ENCODE data around the gene FAM135A. TPM values are rescaled to one million over a fixed set of nuclear protein-coding genes. Genes with fewer than 3 reads are reported as not detected.
"Not testable (repeated sequence)": the region's sequence is repeated elsewhere in the genome, so short reads cannot be mapped to it uniquely, and the experiment has no call there.

The FAM135A gene
- total RNA-seq, 1 donor = 21.0 TPM

DNA sequence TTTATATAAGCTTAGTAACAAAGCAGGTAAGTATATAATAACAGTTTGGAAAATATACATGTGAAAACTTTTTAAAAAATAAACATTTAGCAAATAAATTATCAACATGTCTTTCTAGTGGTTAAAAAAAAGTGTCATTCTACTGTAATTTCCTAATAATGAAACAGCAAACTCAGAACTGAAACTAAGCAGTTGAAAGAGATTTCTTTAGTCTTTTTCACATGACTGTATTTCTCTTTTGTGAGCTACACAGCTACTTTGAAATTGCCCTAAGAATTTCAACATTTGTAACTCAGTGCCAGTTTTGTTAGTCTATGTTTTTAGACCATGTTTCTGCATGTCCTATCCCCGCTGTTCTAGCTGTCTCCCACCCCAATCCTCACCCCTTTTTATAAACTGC, 125.1 kb downstream of the FAM135A start:
- no peak for DNase-seq (ENCODE audit: low read depth)
- TF ChIP-seq, protein P1, sequence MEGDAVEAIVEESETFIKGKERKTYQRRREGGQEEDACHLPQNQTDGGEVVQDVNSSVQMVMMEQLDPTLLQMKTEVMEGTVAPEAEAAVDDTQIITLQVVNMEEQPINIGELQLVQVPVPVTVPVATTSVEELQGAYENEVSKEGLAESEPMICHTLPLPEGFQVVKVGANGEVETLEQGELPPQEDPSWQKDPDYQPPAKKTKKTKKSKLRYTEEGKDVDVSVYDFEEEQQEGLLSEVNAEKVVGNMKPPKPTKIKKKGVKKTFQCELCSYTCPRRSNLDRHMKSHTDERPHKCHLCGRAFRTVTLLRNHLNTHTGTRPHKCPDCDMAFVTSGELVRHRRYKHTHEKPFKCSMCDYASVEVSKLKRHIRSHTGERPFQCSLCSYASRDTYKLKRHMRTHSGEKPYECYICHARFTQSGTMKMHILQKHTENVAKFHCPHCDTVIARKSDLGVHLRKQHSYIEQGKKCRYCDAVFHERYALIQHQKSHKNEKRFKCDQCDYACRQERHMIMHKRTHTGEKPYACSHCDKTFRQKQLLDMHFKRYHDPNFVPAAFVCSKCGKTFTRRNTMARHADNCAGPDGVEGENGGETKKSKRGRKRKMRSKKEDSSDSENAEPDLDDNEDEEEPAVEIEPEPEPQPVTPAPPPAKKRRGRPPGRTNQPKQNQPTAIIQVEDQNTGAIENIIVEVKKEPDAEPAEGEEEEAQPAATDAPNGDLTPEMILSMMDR (IDR thresholded peaks at IDR 0.05; ENCODE audit: insufficient read depth, low read length) = no peak

GRCh38 chr6:70547313-70547712, 134.0 kb downstream of the FAM135A start:
- TF ChIP-seq, protein P1 (IDR thresholded peaks at IDR 0.05; ENCODE audit: insufficient read depth, low read length) = peak; percentile 62
- peak; percentile 46 for DNase-seq (ENCODE audit: low read depth)
- H3K4me3 ChIP-seq (ENCODE audit: low read depth, low read length) = no peak overlapping the region

More for the DNA sequence above, 125.1 kb downstream of the FAM135A start:
- H3K4me3 ChIP-seq (ENCODE audit: low read depth, low read length) = no peak overlapping the region

- TF ChIP-seq, protein P1 (IDR thresholded peaks at IDR 0.05; ENCODE audit: insufficient read depth, low read length) = no peak
- no peak overlapping the region for H3K4me3 ChIP-seq (ENCODE audit: low read depth, low read length)
- DNase-seq (ENCODE audit: low read depth) = no peak
Measured at GRCh38 chr6:70547905-70548304, 134.6 kb downstream of the FAM135A start.

GRCh38 chr6:70549327-70549726, 136.0 kb downstream of the FAM135A start:
- no peak for DNase-seq (ENCODE audit: low read depth)
- TF ChIP-seq, protein P1 (IDR thresholded peaks at IDR 0.05; ENCODE audit: insufficient read depth, low read length) = no peak
- no peak overlapping the region for H3K4me3 ChIP-seq (ENCODE audit: low read depth, low read length)

- no peak for DNase-seq (ENCODE audit: low read depth)
- TF ChIP-seq, protein P1 (IDR thresholded peaks at IDR 0.05; ENCODE audit: insufficient read depth, low read length) = no peak
- no peak overlapping the region for H3K4me3 ChIP-seq (ENCODE audit: low read depth, low read length)
Measured at GRCh38 chr6:70551566-70551965, 138.3 kb downstream of the FAM135A start.

DNA sequence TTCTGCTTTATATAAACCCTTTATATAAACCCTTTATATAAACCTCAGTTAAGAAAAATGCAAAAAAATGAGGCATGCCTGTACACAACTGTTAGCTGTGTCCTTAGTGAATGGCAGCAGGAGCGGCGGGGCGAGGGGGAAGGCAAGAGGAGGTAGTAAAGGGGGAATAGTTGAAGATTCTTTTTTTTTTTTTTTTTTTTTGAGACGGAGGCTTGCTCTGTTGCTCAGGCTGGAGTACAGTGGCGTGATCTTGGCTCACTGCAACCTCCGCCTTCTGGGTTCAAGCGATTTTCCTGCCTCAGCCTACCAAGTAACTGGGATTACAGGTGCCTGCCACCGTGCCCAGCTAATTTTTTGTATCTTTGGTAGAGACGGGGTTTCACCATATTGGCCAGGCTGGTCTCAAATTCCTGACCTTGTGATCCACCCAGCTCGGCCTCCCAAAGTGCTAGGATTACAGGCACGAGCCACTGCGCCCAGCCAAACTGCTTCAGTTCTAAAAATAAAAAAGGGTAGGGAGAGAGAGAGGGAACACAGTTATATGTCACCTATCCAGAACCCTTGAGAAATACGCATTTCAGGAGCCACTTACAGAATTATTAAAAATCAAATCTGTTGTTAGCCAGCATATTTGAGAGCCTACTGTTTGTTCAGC, 139.1 kb downstream of the FAM135A start:
- not testable (repeated sequence) for DNase-seq (ENCODE audit: low read depth); H3K4me3 ChIP-seq (ENCODE audit: low read depth, low read length)

GRCh38 chr6:70552974-70553373, 139.7 kb downstream of the FAM135A start:
- TF ChIP-seq, protein P1 (IDR thresholded peaks at IDR 0.05; ENCODE audit: insufficient read depth, low read length) = no peak
- H3K4me3 ChIP-seq (ENCODE audit: low read depth, low read length) = no peak overlapping the region
- DNase-seq (ENCODE audit: low read depth) = no peak

All from fibroblast of the aortic adventitia (primary cell).